ENCODE results near the gene SLC30A4. TPM values are rescaled to one million over a fixed set of nuclear protein-coding genes. Genes with fewer than 3 reads are reported as not detected.

Gene SLC30A4
- polyA plus RNA-seq, 3 donors, result 0.05 to 0.21 (median 0.17) TPM

DNA sequence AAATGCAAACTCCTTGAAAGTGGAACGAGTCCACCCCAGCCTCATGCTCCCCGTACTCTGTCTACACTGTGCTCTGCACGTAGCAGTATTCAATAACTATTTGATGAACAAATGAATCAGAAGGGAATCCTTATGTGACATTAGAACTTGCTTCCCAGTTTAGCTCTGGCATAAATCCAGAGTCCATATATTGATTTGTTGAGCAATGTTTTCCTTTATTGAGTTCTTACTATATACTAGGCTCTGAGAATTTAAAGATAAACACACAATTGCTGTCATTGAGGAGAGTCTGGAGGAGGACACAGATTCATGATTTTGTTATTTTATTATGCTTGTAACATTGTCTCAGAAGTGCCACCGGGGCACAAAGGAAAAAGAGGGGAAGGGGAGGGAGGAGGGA is 73.2 kb downstream of the SLC30A4 start:
- WGBS (ENCODE audit: insufficient coverage), result 73% methylated on average over 1 of the region's 4 CpGs
- TF ChIP-seq, protein P1, sequence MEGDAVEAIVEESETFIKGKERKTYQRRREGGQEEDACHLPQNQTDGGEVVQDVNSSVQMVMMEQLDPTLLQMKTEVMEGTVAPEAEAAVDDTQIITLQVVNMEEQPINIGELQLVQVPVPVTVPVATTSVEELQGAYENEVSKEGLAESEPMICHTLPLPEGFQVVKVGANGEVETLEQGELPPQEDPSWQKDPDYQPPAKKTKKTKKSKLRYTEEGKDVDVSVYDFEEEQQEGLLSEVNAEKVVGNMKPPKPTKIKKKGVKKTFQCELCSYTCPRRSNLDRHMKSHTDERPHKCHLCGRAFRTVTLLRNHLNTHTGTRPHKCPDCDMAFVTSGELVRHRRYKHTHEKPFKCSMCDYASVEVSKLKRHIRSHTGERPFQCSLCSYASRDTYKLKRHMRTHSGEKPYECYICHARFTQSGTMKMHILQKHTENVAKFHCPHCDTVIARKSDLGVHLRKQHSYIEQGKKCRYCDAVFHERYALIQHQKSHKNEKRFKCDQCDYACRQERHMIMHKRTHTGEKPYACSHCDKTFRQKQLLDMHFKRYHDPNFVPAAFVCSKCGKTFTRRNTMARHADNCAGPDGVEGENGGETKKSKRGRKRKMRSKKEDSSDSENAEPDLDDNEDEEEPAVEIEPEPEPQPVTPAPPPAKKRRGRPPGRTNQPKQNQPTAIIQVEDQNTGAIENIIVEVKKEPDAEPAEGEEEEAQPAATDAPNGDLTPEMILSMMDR (IDR thresholded peaks at IDR 0.05), result no peak
- Mint-ChIP-seq H3K27me3 (ENCODE audit: low read depth in 3 of 3) (peaks cover 27 to 40% (median 32%) of the 10 kb centered on the region in 3 donors), H3K9me3 (peaks cover 0 to 7% (median 2%) of the 10 kb centered on the region in 7 donors), H3K36me3 (peaks cover 3 to 31% of the 10 kb centered on the region in 2 donors), H3K4me1 (peaks cover 59% of the 10 kb centered on the region), H3K4me3 (peak overlapping the region in 1 of 2 donors; percentile 66), H3K27ac (peak overlapping the region; percentile 26 to 97 (median 91))
- intact Hi-C loops (cut with micrococcal nuclease), result no loop called here
- no peak overlapping the region for H3K27ac ChIP-seq (ENCODE audit: low read depth in 1 of 2, low read length in 2 of 2)
- H3K9ac ChIP-seq (ENCODE audit: insufficient read depth, low read length, poor library complexity, severe bottlenecking), result no peak overlapping the region
- no peaks in the 10 kb centered on the region for H4K20me1 ChIP-seq (ENCODE audit: insufficient read depth, low read length)
- H3K4me1 ChIP-seq (ENCODE audit: control insufficient read depth in 1 of 2, insufficient read depth in 2 of 2, low read length in 2 of 2), result peaks cover 34 to 45% of the 10 kb centered on the region in 2 donors
- no peaks in the 10 kb centered on the region for H3K9me3 ChIP-seq (replicated peaks in 1 of 2; ENCODE audit: control insufficient read depth in 1 of 2, insufficient read depth in 1 of 2, low read length in 2 of 2)
- H3K79me2 ChIP-seq (ENCODE audit: insufficient read depth, low read length), result no peaks in the 10 kb centered on the region
- no peak for DNase-seq
- H3K36me3 ChIP-seq (replicated peaks in 1 of 2; ENCODE audit: control insufficient read depth in 1 of 2, insufficient read depth in 2 of 2, low read length in 2 of 2), result no peaks in the 10 kb centered on the region
- H3K27me3 ChIP-seq (ENCODE audit: control insufficient read depth in 2 of 2, insufficient read depth in 2 of 2, low read length in 2 of 2), result peaks cover 0 to 7% of the 10 kb centered on the region in 2 donors
- no peak overlapping the region for H3K4me3 ChIP-seq (replicated peaks in 1 of 3; ENCODE audit: low read depth in 2 of 3, low read length in 3 of 3)
- no peak overlapping the region for H2AFZ ChIP-seq (ENCODE audit: insufficient read depth, low read depth, low read length, poor library complexity, severe bottlenecking)
- H3K4me2 ChIP-seq (replicated peaks; ENCODE audit: extremely low read depth, low read length, poor library complexity, severe bottlenecking), result no peak overlapping the region

DNA sequence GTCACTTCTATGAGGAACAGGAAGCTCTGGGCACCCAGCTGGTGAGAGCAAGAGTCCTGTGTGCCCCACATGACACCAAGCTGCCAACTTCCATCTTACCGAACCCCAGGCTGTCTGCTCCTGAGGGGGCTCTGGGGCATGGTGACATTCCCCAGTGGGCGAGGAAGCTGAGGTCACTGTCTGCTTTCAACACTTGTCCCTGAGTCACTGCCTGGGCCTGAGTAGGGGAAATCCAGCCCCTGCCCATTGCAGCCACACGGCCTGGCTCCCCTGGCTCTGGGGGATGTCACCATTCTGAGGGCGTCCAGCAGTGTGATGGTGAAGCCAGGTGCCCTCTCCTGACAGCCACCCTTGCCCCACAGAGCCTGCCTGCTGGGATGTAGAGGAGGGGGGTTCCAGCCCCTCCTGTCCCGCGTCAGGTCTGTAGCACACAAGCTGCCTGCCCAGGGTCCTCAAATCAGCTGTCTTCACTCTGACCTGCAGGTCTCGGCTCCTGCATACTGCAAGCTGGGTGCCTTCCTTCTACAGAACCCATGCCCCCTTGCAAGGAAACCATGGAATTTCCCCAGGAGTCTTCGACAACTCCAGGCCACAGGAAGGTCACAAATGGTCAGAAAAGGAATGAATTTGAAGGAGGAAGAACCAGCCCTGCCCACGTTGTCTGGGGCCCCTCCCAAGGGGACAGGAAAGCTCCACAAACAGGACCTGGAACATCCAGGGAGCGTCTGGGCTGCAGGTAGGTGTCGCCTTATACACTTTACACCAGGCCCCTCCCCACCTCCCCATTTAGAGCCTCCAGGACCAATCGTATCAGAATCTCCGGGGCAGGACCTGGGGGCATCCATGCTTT is 74.3 kb downstream of the SLC30A4 start:
- peak overlapping the region; percentile 51 for H3K9ac ChIP-seq (ENCODE audit: insufficient read depth, low read length, poor library complexity, severe bottlenecking)
- peak overlapping the region; percentile 17 for H3K4me2 ChIP-seq (replicated peaks; ENCODE audit: extremely low read depth, low read length, poor library complexity, severe bottlenecking)
- H3K4me3 ChIP-seq (replicated peaks in 1 of 3; ENCODE audit: low read depth in 2 of 3, low read length in 3 of 3), result peak overlapping the region in 1 of 3 experiments; percentile 0
- peak; percentile 98 to 100 (median 98) for DNase-seq
- H3K4me1 Mint-ChIP-seq, result peaks cover 51% of the 10 kb centered on the region
- H3K27me3 ChIP-seq (ENCODE audit: control insufficient read depth in 2 of 2, insufficient read depth in 2 of 2, low read length in 2 of 2), result peaks cover 0 to 7% of the 10 kb centered on the region in 2 donors
- 20% methylated on average over 8 of the region's 13 CpGs for WGBS (ENCODE audit: insufficient coverage)
- H3K36me3 Mint-ChIP-seq, result peaks cover 3 to 22% of the 10 kb centered on the region in 2 donors
- H2AFZ ChIP-seq (ENCODE audit: insufficient read depth, low read depth, low read length, poor library complexity, severe bottlenecking), result no peak overlapping the region
- H3K9me3 Mint-ChIP-seq, result peaks cover 0 to 7% (median 2%) of the 10 kb centered on the region in 7 donors
- no peaks in the 10 kb centered on the region for H3K36me3 ChIP-seq (replicated peaks in 1 of 2; ENCODE audit: control insufficient read depth in 1 of 2, insufficient read depth in 2 of 2, low read length in 2 of 2)
- peak overlapping the region; percentile 59 to 66 for H3K4me3 Mint-ChIP-seq
- no peaks in the 10 kb centered on the region for H3K9me3 ChIP-seq (replicated peaks in 1 of 2; ENCODE audit: control insufficient read depth in 1 of 2, insufficient read depth in 1 of 2, low read length in 2 of 2)
- peak overlapping the region; percentile 71 to 77 for H3K27ac ChIP-seq (ENCODE audit: low read depth in 1 of 2, low read length in 2 of 2)
- no peaks in the 10 kb centered on the region for H3K79me2 ChIP-seq (ENCODE audit: insufficient read depth, low read length)
- peaks cover 21 to 31% (median 25%) of the 10 kb centered on the region in 3 donors for H3K27me3 Mint-ChIP-seq (ENCODE audit: low read depth in 3 of 3)
- no peaks in the 10 kb centered on the region for H4K20me1 ChIP-seq (ENCODE audit: insufficient read depth, low read length)
- H3K4me1 ChIP-seq (ENCODE audit: control insufficient read depth in 1 of 2, insufficient read depth in 2 of 2, low read length in 2 of 2), result peaks cover 29 to 37% of the 10 kb centered on the region in 2 donors
- TF ChIP-seq, protein P1 (IDR thresholded peaks at IDR 0.05), result no peak
- peak overlapping the region; percentile 88 to 97 (median 91) for H3K27ac Mint-ChIP-seq
- intact Hi-C loops (cut with micrococcal nuclease), result no loop called here
